OCI-LY7 (cell line): ENCODE results near the gene USE1. TPM values are rescaled to one million over a fixed set of nuclear protein-coding genes. Genes with fewer than 3 reads are reported as not detected.

ENCODE experiments used
- BruUV-seq: library from RNA; stranded (reverse); fragments of 400-500 nt; replicated peaks from 2 replicates; lab custom pipeline; 2021; lab: Mats Ljungman, UMichigan
- CTCF ChIA-PET: fragments of 300-600 bp; sonication (Branson Sonifier 250); formaldehyde crosslinking; loops from one replicate; lab custom pipeline; 2022; ENCODE audit warnings: antibody characterized with exemption; ENCODE audit not compliant: unreplicated experiment; lab: Charles Lee
- POLR2A ChIA-PET: fragments of 300-600 bp; sonication (Branson Sonifier 250); formaldehyde crosslinking; loops from one replicate; lab custom pipeline; 2022; ENCODE audit warnings: antibody characterized with exemption; lab: Charles Lee
- DNase-seq: peaks from one replicate; pipeline ENCODE4 v3.0.0-alpha.2; 2015; ENCODE audit warnings: low spot score
- H2AFZ ChIP-seq: fragments of 200-600 bp; sonication (generic), shearing (Covaris generic); 2 replicates; pipeline ENCODE4 v1.6.1; 2014; ENCODE audit warnings: mild to moderate bottlenecking, antibody characterized with exemption, low read length, moderate library complexity
- H3K27ac ChIP-seq: fragments of 200-600 bp; sonication (generic); 2 replicates; pipeline ENCODE4 v1.5.1; 2014; ENCODE audit warnings: mixed run types, low read depth, mild to moderate bottlenecking, moderate library complexity, low read length, inconsistent platforms; ENCODE audit not compliant: poor library complexity, severe bottlenecking
- H3K36me3 ChIP-seq: fragments of 200-600 bp; sonication (generic); 2 replicates; pipeline ENCODE4 v1.6.1; 2014; ENCODE audit warnings: mild to moderate bottlenecking, antibody characterized with exemption, low read length, moderate library complexity, mixed read lengths; ENCODE audit not compliant: insufficient read depth
- H3K4me1 ChIP-seq: fragments of 200-600 bp; sonication (generic); 2 replicates; pipeline ENCODE4 v1.5.1; 2014; ENCODE audit warnings: mild to moderate bottlenecking, low read length; ENCODE audit not compliant: insufficient read depth, poor library complexity, severe bottlenecking
- H3K4me2 ChIP-seq: fragments of 200-600 bp; sonication (generic); 2 replicates; pipeline ENCODE4 v1.6.1; 2014; ENCODE audit warnings: mild to moderate bottlenecking, low read length
- H3K4me3 ChIP-seq: fragments of 200-600 bp; sonication (generic); 2 replicates; pipeline ENCODE4 v1.5.1; 2014; ENCODE audit warnings: mild to moderate bottlenecking, low read depth, low read length; ENCODE audit not compliant: poor library complexity, severe bottlenecking
- H3K79me2 ChIP-seq: fragments of 200-600 bp; sonication (generic); 2 replicates; pipeline ENCODE4 v1.6.1; 2016; ENCODE audit warnings: low read depth, mild to moderate bottlenecking, low read length, moderate library complexity, mixed read lengths; ENCODE audit not compliant: insufficient read depth
- H3K9me2 ChIP-seq: fragments of 200-600 bp; sonication (generic); 2 replicates; pipeline ENCODE4 v1.6.1; 2016; ENCODE audit warnings: mild to moderate bottlenecking, low read length, mixed read lengths; ENCODE audit not compliant: insufficient read depth
- H3K9me3 ChIP-seq: fragments of 200-600 bp; sonication (generic); 2 replicates; pipeline ENCODE4 v1.6.1; 2014; ENCODE audit warnings: mild to moderate bottlenecking, mixed run types, low read length, mixed read lengths
- H4K20me1 ChIP-seq: fragments of 200-600 bp; sonication (generic); 2 replicates; pipeline ENCODE4 v1.6.1; 2014; ENCODE audit warnings: mild to moderate bottlenecking, antibody characterized with exemption, low read length, moderate library complexity, mixed read lengths; ENCODE audit not compliant: insufficient read depth
- EZH2phosphoT487 ChIP-seq: fragments of 200-600 bp; sonication (generic); IDR thresholded peaks from 2 replicates; pipeline ENCODE4 v1.6.1; 2018; ENCODE audit warnings: low read depth, borderline replicate concordance, mild to moderate bottlenecking, mixed run types, antibody characterized with exemption, low read length, moderate library complexity, mixed read lengths
- intact Hi-C: fragments of 100-400 bp; cut with micrococcal nuclease; formaldehyde crosslinking; loops from one replicate; pipeline ENCODE4 v1.10.0; 2022; ENCODE audit not compliant: unreplicated experiment
- total RNA-seq, 2 experiments: library from RNA; depleted of rRNA in 1 of 2; stranded (reverse); fragments of >200 nt in 1 of 2; shearing (Covaris generic) in 1 of 2; gene quantifications; 2 replicates each; pipeline ENCODE4 v1.2.3, GENCODE V29; 2014 to 2022
- TF ChIP-seq, protein P1 (sequence below): fragments of 200-600 bp; sonication (generic); conservative IDR thresholded peaks from 2 replicates; pipeline ENCODE4 v1.5.1; 2014; ENCODE audit warnings: mild to moderate bottlenecking, antibody characterized with exemption, low read length, moderate library complexity, mixed read lengths

USE1 gene
- total RNA-seq, 2 experiments from 2014 or later = 28.6 to 31.2 TPM

- no peaks in the 10 kb centered on the region for H3K79me2 ChIP-seq
- ChIA-PET POLR2A (interaction anchor here (0.6 kb wide), 1 partner anchor 516 kb away, joined by 5 read pairs; no protein-coding TSS in a partner anchor), CTCF (no interaction called here)
- peaks cover 27% of the 10 kb centered on the region for H3K4me1 ChIP-seq
- H3K9me3 ChIP-seq = no peaks in the 10 kb centered on the region
- H2AFZ ChIP-seq = no peak overlapping the region
- H4K20me1 ChIP-seq = no peaks in the 10 kb centered on the region
- H3K4me3 ChIP-seq = no peak overlapping the region
- H3K27ac ChIP-seq = no peak overlapping the region
- H3K36me3 ChIP-seq = peaks cover 83% of the 10 kb centered on the region
- no peak overlapping the region for H3K4me2 ChIP-seq
- intact Hi-C loops = no loop called here
- no peaks in the 10 kb centered on the region for H3K9me2 ChIP-seq
- DNase-seq = no peak
- no TSS peak for BruUV-seq
- TF ChIP-seq, protein P1, sequence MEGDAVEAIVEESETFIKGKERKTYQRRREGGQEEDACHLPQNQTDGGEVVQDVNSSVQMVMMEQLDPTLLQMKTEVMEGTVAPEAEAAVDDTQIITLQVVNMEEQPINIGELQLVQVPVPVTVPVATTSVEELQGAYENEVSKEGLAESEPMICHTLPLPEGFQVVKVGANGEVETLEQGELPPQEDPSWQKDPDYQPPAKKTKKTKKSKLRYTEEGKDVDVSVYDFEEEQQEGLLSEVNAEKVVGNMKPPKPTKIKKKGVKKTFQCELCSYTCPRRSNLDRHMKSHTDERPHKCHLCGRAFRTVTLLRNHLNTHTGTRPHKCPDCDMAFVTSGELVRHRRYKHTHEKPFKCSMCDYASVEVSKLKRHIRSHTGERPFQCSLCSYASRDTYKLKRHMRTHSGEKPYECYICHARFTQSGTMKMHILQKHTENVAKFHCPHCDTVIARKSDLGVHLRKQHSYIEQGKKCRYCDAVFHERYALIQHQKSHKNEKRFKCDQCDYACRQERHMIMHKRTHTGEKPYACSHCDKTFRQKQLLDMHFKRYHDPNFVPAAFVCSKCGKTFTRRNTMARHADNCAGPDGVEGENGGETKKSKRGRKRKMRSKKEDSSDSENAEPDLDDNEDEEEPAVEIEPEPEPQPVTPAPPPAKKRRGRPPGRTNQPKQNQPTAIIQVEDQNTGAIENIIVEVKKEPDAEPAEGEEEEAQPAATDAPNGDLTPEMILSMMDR = no peak
- no peak for TF ChIP-seq EZH2phosphoT487
These were observed 8.2 kb upstream of the USE1 start for GRCh38 chr19:17206736-17207581.

GRCh38 chr19:17209126-17210036 lies 5.8 kb upstream of the USE1 start:
- no peak overlapping the region for H3K4me3 ChIP-seq
- H3K4me2 ChIP-seq = peak overlapping the region; percentile 3; the same call in 1 of the 2 replicates
- no peaks in the 10 kb centered on the region for H3K9me2 ChIP-seq
- H3K36me3 ChIP-seq = peaks cover 71% of the 10 kb centered on the region
- no peaks in the 10 kb centered on the region for H3K9me3 ChIP-seq
- no TSS peak for BruUV-seq
- no peak overlapping the region for H2AFZ ChIP-seq
- POLR2A ChIA-PET = no interaction called here
- no peaks in the 10 kb centered on the region for H4K20me1 ChIP-seq
- no peaks in the 10 kb centered on the region for H3K79me2 ChIP-seq
- peak; percentile 93 for DNase-seq
- intact Hi-C loops = loop anchor here (1.0 kb wide), 1 partner anchor 39 kb away; no protein-coding TSS in a partner anchor
- peaks cover 29% of the 10 kb centered on the region for H3K4me1 ChIP-seq
- TF ChIP-seq, protein P1 = no peak
- no peak for TF ChIP-seq EZH2phosphoT487
- peak overlapping the region; percentile 20 for H3K27ac ChIP-seq
- CTCF ChIA-PET = no interaction called here
